GM12878 (cell line): Measurements from ENCODE around the gene UXS1. TPM values are rescaled to one million over a fixed set of nuclear protein-coding genes. Genes with fewer than 3 reads are reported as not detected.

Experiments used
- ATAC-seq: fragments of 200-7000 bp; cut with Tn5 transposase; 3 replicates; pipeline ENCODE4 v1.9.1; 2020; ENCODE audit warnings: mild to moderate bottlenecking, moderate library complexity
- BruUV-seq: library from RNA; stranded (reverse); fragments of 400-500 nt; replicated peaks from 2 replicates; lab custom pipeline; 2021; lab: Mats Ljungman, UMichigan
- CTCF ChIA-PET: fragments of 300-600 bp; sonication (Branson Sonifier 250); formaldehyde crosslinking; extraction: SDS; loops from one replicate; lab custom pipeline; 2021; ENCODE audit warnings: inconsistent platforms; lab: Yijun Ruan, JAX
- POLR2A ChIA-PET: fragments of 350-600 bp; formaldehyde crosslinking; extraction: SDS; loops from one replicate; lab custom pipeline; 2021; ENCODE audit warnings: inconsistent platforms; lab: Charles Lee
- RAD21 ChIA-PET: fragments of 300-600 bp; sonication (Branson Sonifier 250); formaldehyde crosslinking; loops from one replicate; lab custom pipeline; 2023; ENCODE audit warnings: antibody characterized with exemption; ENCODE audit not compliant: unreplicated experiment; lab: Charles Lee
- SMC1A ChIA-PET: fragments of 300-600 bp; sonication (Branson Sonifier 250); formaldehyde crosslinking; loops from one replicate; lab custom pipeline; 2023; ENCODE audit not compliant: unreplicated experiment, uncharacterized antibody; lab: Charles Lee
- DNase-seq: peaks from one replicate; pipeline ENCODE4 v3.0.0-alpha.2; 2011; ENCODE audit warnings: low read depth, low spot score
- FAIRE-seq: peaks from 3 replicates; lab custom pipeline; 2011; peaks lifted over from hg19 to GRCh38; lab: Jason Lieb, UNC
- H2AFZ ChIP-seq: 2 replicates; pipeline ENCODE4 v1.6.0; 2011; ENCODE audit warnings: low read depth, low read length, control low read depth; ENCODE audit not compliant: control insufficient read depth
- H3K27ac ChIP-seq: 2 replicates; pipeline ENCODE4 v1.5.1; 2011; ENCODE audit warnings: control low read depth; ENCODE audit not compliant: control insufficient read depth, insufficient read depth
- H3K27me3 ChIP-seq, 2 experiments: replicated peaks in 1 of 2; 2 replicates each; pipeline versions ENCODE4 v1.6.0 to v1.6.1; 2011; ENCODE audit warnings: low read length in 1 of 2; ENCODE audit not compliant: control insufficient read depth in 2 of 2, insufficient read depth in 2 of 2
- H3K36me3 ChIP-seq, 2 experiments: 2 replicates each; pipeline ENCODE4 v1.5.1; 2011; ENCODE audit warnings: low read length in 1 of 2; ENCODE audit not compliant: control insufficient read depth in 2 of 2, insufficient read depth in 2 of 2
- H3K4me1 ChIP-seq: 2 replicates; pipeline ENCODE4 v1.6.1; 2011; ENCODE audit warnings: mild to moderate bottlenecking, low read length, moderate library complexity, mixed read lengths; ENCODE audit not compliant: control insufficient read depth, insufficient read depth
- H3K4me2 ChIP-seq: 2 replicates; pipeline ENCODE4 v1.6.0; 2011; ENCODE audit warnings: control low read depth; ENCODE audit not compliant: control insufficient read depth, insufficient read depth
- H3K4me3 ChIP-seq: fragments of 200-600 bp; sonication (generic); 2 replicates; pipeline ENCODE4 v1.5.1; 2016
- H3K79me2 ChIP-seq: 2 replicates; pipeline ENCODE4 v1.6.0; 2011; ENCODE audit warnings: low read length; ENCODE audit not compliant: control insufficient read depth, insufficient read depth
- H3K9ac ChIP-seq: 2 replicates; pipeline ENCODE4 v1.8.0; 2011; ENCODE audit warnings: low read length, control low read depth, mixed read lengths; ENCODE audit not compliant: control insufficient read depth, insufficient read depth
- H3K9me3 ChIP-seq: replicated peaks from 3 replicates; pipeline ENCODE4 v1.5.1; 2011; ENCODE audit warnings: mild to moderate bottlenecking, low read length; ENCODE audit not compliant: control insufficient read depth, insufficient read depth
- H4K20me1 ChIP-seq: 2 replicates; pipeline ENCODE4 v1.6.0; 2011; ENCODE audit not compliant: control insufficient read depth, insufficient read depth
- ATF7 ChIP-seq: fragments of 450-650 bp; IDR thresholded peaks from 2 replicates; pipeline ENCODE4 v1.6.1; 2016; ENCODE audit warnings: low read depth, mild to moderate bottlenecking
- BCL11A ChIP-seq: IDR thresholded peaks from 2 replicates; pipeline ENCODE4 v1.6.1; 2011; ENCODE audit warnings: low read depth, low read length
- CBFB ChIP-seq: IDR thresholded peaks from 2 replicates; pipeline ENCODE4 v1.6.1; 2016; ENCODE audit warnings: antibody characterized with exemption, low read depth
- CEBPB ChIP-seq, 2 experiments: fragments of 150-350 bp in 1 of 2; IDR thresholded peaks; 2 replicates each; pipeline ENCODE4 v1.6.1; 2012 to 2014; ENCODE audit warnings: low read depth in 2 of 2, low read length in 2 of 2, borderline replicate concordance in 1 of 2, inconsistent platforms in 1 of 2
- MAX ChIP-seq: IDR thresholded peaks from 2 replicates; pipeline ENCODE4 v1.6.1; 2012; ENCODE audit warnings: low read depth, low read length, improper control_type of control experiment
- NFIC ChIP-seq: IDR thresholded peaks from 2 replicates; pipeline ENCODE4 v1.6.1; 2012; ENCODE audit warnings: low read depth, mild to moderate bottlenecking, inconsistent platforms, low read length, moderate library complexity
- PML ChIP-seq: IDR thresholded peaks from 2 replicates; pipeline ENCODE4 v1.6.1; 2012; ENCODE audit warnings: low read length, inconsistent platforms
- POLR2A ChIP-seq: IDR thresholded peaks from 2 replicates; pipeline ENCODE4 v1.6.1; 2011; ENCODE audit warnings: low read depth, mild to moderate bottlenecking, low read length
- SUPT20H ChIP-seq: IDR thresholded peaks from 2 replicates; pipeline ENCODE4 v1.6.1; 2011; ENCODE audit warnings: low read depth, mild to moderate bottlenecking, low read length, moderate library complexity, borderline replicate concordance; ENCODE audit not compliant: control insufficient read depth
- YY1 ChIP-seq: IDR thresholded peaks from 2 replicates; pipeline ENCODE4 v1.6.1; 2011; ENCODE audit warnings: low read depth, mild to moderate bottlenecking, low read length
- ZBTB33 ChIP-seq: fragments of 450-650 bp; IDR thresholded peaks from 2 replicates; pipeline ENCODE4 v1.6.1; 2017; ENCODE audit warnings: mild to moderate bottlenecking
- ZNF217 ChIP-seq: fragments of 450-650 bp; IDR thresholded peaks from 2 replicates; pipeline ENCODE4 v1.6.1; 2017; ENCODE audit warnings: antibody characterized with exemption, mild to moderate bottlenecking
- ZNF274 ChIP-seq: IDR thresholded peaks from one replicate; pipeline ENCODE4 v1.8.0; 2011; ENCODE audit not compliant: insufficient read length, insufficient read depth
- ZZZ3 ChIP-seq: IDR thresholded peaks from 2 replicates; pipeline ENCODE4 v1.6.1; 2011; ENCODE audit warnings: low read depth; ENCODE audit not compliant: control insufficient read depth, insufficient read length
- WGBS: methylation state at CpG from one replicate; pipeline ENCODE4 v1.1.6; 2016; ENCODE audit warnings: low lambda C conversion rate; ENCODE audit not compliant: insufficient replicate concordance, insufficient coverage; ENCODE audit errors: missing lambda C conversion rate; 5-methylcytosine and 5-hydroxymethylcytosine counted together
- in situ Hi-C: fragments of 300-500 bp; cut with MboI; formaldehyde crosslinking; loops from 9 replicates; pipeline ENCODE4 v1.14.3; 2018; ENCODE audit warnings: mixed read lengths
- intact Hi-C: fragments of 100-400 bp; cut with micrococcal nuclease; formaldehyde crosslinking; loops from one replicate; pipeline ENCODE4 v1.14.2; 2022; ENCODE audit not compliant: unreplicated experiment
- polyA plus RNA-seq, 11 experiments: library from polyadenylated mRNA; depleted of rRNA in 4 of 11; unstranded in 6 of 11; stranded (reverse) in 5 of 11; fragments of >200 nt; fragmentation: Nextera tagmentation in 4 of 11; fragmentation: Illumina TruSeq in 1 of 11; extraction: Ambion mirVana in 4 of 11; extraction: Trizol in 1 of 11; gene quantifications; 1 replicate in 1 of 11; 2 replicates in 10 of 11; pipeline versions ENCODE4 v1.2.1 to v1.2.3, GENCODE V29; 2011 to 2016; ENCODE audit warnings: inconsistent platforms in 2 of 11, missing spikeins in 2 of 11, low read depth in 1 of 11
- total RNA-seq, 4 experiments: library from RNA; depleted of rRNA in 3 of 4; stranded (reverse); fragments of >200 nt in 3 of 4; fragmentation: Illumina TruSeq in 1 of 4; extraction: Trizol in 1 of 4; gene quantifications; 2 replicates each; pipeline versions ENCODE4 v1.2.1 to v1.2.3, GENCODE V29; 2013 to 2021

Gene UXS1
- total and polyA plus RNA-seq, 10 of the 15 experiments (the other 5 are each of a cell fraction or from before 2014, with no cell fraction given): 6.0 to 25.4 (median 24.0) TPM

GRCh38 chr2:106163948-106164545, 30.1 kb downstream of the UXS1 start:
- FAIRE-seq (no peak), ATAC-seq (no peak), DNase-seq (no peak)
- Histone ChIP-seq H3K79me2 (no peaks in the 10 kb centered on the region; the same call in 1 of the 2 replicates), H3K4me2 (no peak overlapping the region), H3K27me3 (no peaks in the 10 kb centered on the region), H3K27ac (no peak overlapping the region), H4K20me1 (no peaks in the 10 kb centered on the region), H3K4me3 (no peak overlapping the region), H3K9ac (no peak overlapping the region), H3K9me3 (no peaks in the 10 kb centered on the region), H2AFZ (no peak overlapping the region), H3K4me1 (peaks cover 20% of the 10 kb centered on the region), H3K36me3 (peaks cover 9 to 12% of the 10 kb centered on the region in 2 experiments)
- ChIA-PET POLR2A (no interaction called here), RAD21 (no interaction called here), CTCF (interaction anchor here (2.0 kb wide), 1 partner anchor 16 kb away, joined by 4 read pairs; no protein-coding TSS in a partner anchor), SMC1A (no interaction called here)
- BruUV-seq: no TSS peak
- 17% methylated on average over 6 of the region's 6 CpGs for WGBS
- intact Hi-C loops: no loop called here
- TF ChIP-seq CBFB (no peak), MAX (no peak), ZZZ3 (no peak), ZNF217 (no peak)
- in situ Hi-C loops: no loop called here

GRCh38 chr2:106161938-106162820, 31.9 kb downstream of the UXS1 start:
- intact Hi-C loops: no loop called here
- CTCF ChIA-PET: no interaction called here
- SMC1A ChIA-PET: no interaction called here
- TF ChIP-seq SUPT20H: no peak
- TF ChIP-seq CEBPB (IDR thresholded peaks at IDR 0.05; ENCODE audit: borderline replicate concordance in 1 of 2, low read depth in 2 of 2, low read length in 2 of 2): no peak
- TF ChIP-seq ATF7: no peak
- no peak for TF ChIP-seq POLR2A
- TF ChIP-seq BCL11A: no peak
- TF ChIP-seq YY1: no peak
- TF ChIP-seq ZBTB33: no peak
- TF ChIP-seq ZNF274: no peak
- no peak for TF ChIP-seq NFIC
- TF ChIP-seq PML: no peak

More at GRCh38 chr2:106161938-106162820, 31.9 kb downstream of the UXS1 start:
- no TSS peak for BruUV-seq
- Histone ChIP-seq H3K27ac (no peak overlapping the region), H3K9ac (no peak overlapping the region), H3K4me1 (peaks cover 20% of the 10 kb centered on the region), H3K4me3 (no peak overlapping the region), H4K20me1 (no peaks in the 10 kb centered on the region), H2AFZ (no peak overlapping the region), H3K36me3 (peaks cover 9 to 14% of the 10 kb centered on the region in 2 experiments), H3K79me2 (no peaks in the 10 kb centered on the region), H3K9me3 (no peaks in the 10 kb centered on the region), H3K27me3 (no peaks in the 10 kb centered on the region), H3K4me2 (no peak overlapping the region)
- RAD21 ChIA-PET: no interaction called here
- FAIRE-seq (no peak), ATAC-seq (no peak), DNase-seq (no peak)
- over 99% methylated on average over 11 of the region's 11 CpGs for WGBS
- POLR2A ChIA-PET: interaction anchor here (0.9 kb wide), 1 partner anchor 29 kb away, joined by 4 read pairs; no protein-coding TSS in a partner anchor
- in situ Hi-C loops: no loop called here
